ENCODE data around the gene OVAAL.

Gene OVAAL

GRCh38 chr1:180527101-180527669, 31.6 kb upstream of the OVAAL start:
- no peak for DNase-seq (ENCODE audit: low read depth in 1 of 2, low spot score in 1 of 2)
- no peak overlapping the region for H3K27ac ChIP-seq (replicated peaks)
- no peak overlapping the region for H3K4me3 ChIP-seq (replicated peaks; ENCODE audit: insufficient read depth, low read length)
- no peaks in the 10 kb centered on the region for H3K27me3 ChIP-seq (ENCODE audit: insufficient read depth, poor library complexity, severe bottlenecking)
- TF ChIP-seq GABPA (IDR thresholded peaks at IDR 0.05; ENCODE audit: low read depth) (no peak), SPI1 (IDR thresholded peaks at IDR 0.05; ENCODE audit: borderline replicate concordance, low read depth) (no peak), POLR2AphosphoS5 (IDR thresholded peaks at IDR 0.05; ENCODE audit: low read depth) (no peak), CTCF (IDR thresholded peaks at IDR 0.05; ENCODE audit: insufficient read depth, low read length) (no peak)
- TF ChIP-seq, protein P1, sequence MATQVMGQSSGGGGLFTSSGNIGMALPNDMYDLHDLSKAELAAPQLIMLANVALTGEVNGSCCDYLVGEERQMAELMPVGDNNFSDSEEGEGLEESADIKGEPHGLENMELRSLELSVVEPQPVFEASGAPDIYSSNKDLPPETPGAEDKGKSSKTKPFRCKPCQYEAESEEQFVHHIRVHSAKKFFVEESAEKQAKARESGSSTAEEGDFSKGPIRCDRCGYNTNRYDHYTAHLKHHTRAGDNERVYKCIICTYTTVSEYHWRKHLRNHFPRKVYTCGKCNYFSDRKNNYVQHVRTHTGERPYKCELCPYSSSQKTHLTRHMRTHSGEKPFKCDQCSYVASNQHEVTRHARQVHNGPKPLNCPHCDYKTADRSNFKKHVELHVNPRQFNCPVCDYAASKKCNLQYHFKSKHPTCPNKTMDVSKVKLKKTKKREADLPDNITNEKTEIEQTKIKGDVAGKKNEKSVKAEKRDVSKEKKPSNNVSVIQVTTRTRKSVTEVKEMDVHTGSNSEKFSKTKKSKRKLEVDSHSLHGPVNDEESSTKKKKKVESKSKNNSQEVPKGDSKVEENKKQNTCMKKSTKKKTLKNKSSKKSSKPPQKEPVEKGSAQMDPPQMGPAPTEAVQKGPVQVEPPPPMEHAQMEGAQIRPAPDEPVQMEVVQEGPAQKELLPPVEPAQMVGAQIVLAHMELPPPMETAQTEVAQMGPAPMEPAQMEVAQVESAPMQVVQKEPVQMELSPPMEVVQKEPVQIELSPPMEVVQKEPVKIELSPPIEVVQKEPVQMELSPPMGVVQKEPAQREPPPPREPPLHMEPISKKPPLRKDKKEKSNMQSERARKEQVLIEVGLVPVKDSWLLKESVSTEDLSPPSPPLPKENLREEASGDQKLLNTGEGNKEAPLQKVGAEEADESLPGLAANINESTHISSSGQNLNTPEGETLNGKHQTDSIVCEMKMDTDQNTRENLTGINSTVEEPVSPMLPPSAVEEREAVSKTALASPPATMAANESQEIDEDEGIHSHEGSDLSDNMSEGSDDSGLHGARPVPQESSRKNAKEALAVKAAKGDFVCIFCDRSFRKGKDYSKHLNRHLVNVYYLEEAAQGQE (IDR thresholded peaks at IDR 0.05; ENCODE audit: insufficient replicate concordance, low read depth) = no peak

DNA sequence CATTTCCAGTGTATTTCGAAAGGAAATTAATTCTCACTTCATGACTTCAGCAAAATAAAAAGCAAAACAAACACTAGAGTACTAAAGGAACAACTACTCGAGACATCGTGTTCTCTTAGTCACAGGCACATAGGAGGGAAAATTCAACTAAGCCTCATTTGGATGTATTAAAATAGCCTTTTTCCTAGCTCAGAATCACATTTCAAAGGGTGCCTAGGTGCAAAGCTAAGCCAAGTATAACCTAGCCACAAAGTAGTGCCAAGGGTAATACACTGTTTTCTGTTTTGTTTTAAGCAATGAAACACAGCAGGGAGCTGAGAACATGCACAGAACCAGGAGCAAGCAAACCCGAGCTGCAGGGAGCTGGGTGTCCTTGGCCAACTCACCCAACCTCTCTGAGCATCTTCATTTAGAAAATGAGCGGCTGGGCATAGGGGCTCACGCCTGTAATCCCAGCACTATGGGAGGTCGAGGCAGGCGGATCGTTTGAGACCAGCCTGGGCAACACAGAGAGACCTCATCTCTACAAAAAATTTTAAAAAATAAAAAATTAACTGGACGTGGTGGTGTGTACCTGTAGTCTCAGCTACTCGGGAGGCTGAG, 29.8 kb upstream of the OVAAL start:
- no peaks in the 10 kb centered on the region for H3K27me3 ChIP-seq (ENCODE audit: insufficient read depth, poor library complexity, severe bottlenecking)
- no peak for DNase-seq (ENCODE audit: low read depth in 1 of 2, low spot score in 1 of 2)
- no peak overlapping the region for H3K27ac ChIP-seq (replicated peaks)
- no peak for TF ChIP-seq GABPA (IDR thresholded peaks at IDR 0.05; ENCODE audit: low read depth)
- TF ChIP-seq, protein P1 (IDR thresholded peaks at IDR 0.05; ENCODE audit: insufficient replicate concordance, low read depth) = no peak
- TF ChIP-seq SPI1 (IDR thresholded peaks at IDR 0.05; ENCODE audit: borderline replicate concordance, low read depth) = no peak
- H3K4me3 ChIP-seq (replicated peaks; ENCODE audit: insufficient read depth, low read length) = no peak overlapping the region

GRCh38 chr1:180530501-180530900, 28.3 kb upstream of the OVAAL start:
- DNase-seq (ENCODE audit: low read depth in 1 of 2, low spot score in 1 of 2) = no peak
- Histone ChIP-seq H3K27me3 (ENCODE audit: insufficient read depth, poor library complexity, severe bottlenecking) (no peaks in the 10 kb centered on the region), H3K27ac (replicated peaks) (no peak overlapping the region), H3K4me3 (replicated peaks; ENCODE audit: insufficient read depth, low read length) (no peak overlapping the region)
- TF ChIP-seq, protein P1 (IDR thresholded peaks at IDR 0.05; ENCODE audit: insufficient replicate concordance, low read depth) = no peak
- no peak for TF ChIP-seq GABPA (IDR thresholded peaks at IDR 0.05; ENCODE audit: low read depth)
- no peak for TF ChIP-seq POLR2AphosphoS5 (IDR thresholded peaks at IDR 0.05; ENCODE audit: low read depth)
- TF ChIP-seq SPI1 (IDR thresholded peaks at IDR 0.05; ENCODE audit: borderline replicate concordance, low read depth) = no peak
- TF ChIP-seq CTCF (IDR thresholded peaks at IDR 0.05; ENCODE audit: insufficient read depth, low read length) = no peak
